ENCODE measurements around the gene TNFRSF1A. TPM values are rescaled to one million over a fixed set of nuclear protein-coding genes. Genes with fewer than 3 reads are reported as not detected.

Gene TNFRSF1A
- total and polyA plus RNA-seq, 2 of the 13 experiments (the other 11 are each of a cell fraction or from before 2014, with no cell fraction given), result 41.5 to 61.2 TPM

DNA sequence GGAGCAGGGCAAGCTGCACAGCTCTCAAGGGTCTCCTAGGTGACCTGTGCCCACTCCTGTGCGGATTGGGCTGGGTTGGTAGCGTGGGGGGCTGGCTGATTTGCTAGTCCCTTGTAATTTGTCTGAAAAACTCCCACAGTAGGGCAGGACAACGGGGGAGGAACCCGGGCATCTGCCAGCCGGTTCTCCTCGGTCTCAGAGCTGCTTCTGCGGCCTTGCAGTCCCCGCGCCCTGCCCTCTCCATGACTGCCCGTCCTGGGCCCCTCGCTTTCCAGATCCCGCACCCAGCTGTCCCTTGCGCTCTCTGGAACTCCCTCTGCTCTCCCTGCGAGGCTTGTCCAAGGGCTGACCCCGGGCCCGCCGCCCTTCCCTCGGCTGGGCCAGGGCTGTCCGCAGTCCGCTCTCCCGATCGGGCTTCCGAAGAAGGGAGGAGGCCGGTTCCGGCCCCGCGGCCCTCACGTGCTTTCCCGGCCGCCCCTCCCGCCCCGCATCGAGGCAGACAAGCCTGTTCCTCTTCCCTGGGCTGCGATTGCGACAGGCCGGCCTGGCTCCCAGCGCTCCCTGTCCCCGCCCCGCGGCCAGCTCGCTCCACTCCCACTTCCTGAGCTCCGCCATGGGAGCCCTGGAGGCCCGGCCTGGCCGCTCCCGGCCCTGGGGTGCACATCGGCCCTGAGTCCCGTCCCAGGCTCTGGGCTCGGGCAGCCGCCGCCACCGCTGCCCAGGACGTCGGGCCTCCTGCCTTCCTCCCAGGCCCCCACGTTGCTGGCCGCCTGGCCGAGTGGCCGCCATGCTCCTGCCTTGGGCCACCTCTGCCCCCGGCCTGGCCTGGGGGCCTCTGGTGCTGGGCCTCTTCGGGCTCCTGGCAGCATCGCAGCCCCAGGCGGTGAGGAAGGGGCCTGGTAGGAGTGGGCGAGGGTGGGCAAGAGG lies 42.0 kb upstream of the TNFRSF1A start, which contains the start of gene LTBR (continued):
- TF ChIP-seq, protein P1, sequence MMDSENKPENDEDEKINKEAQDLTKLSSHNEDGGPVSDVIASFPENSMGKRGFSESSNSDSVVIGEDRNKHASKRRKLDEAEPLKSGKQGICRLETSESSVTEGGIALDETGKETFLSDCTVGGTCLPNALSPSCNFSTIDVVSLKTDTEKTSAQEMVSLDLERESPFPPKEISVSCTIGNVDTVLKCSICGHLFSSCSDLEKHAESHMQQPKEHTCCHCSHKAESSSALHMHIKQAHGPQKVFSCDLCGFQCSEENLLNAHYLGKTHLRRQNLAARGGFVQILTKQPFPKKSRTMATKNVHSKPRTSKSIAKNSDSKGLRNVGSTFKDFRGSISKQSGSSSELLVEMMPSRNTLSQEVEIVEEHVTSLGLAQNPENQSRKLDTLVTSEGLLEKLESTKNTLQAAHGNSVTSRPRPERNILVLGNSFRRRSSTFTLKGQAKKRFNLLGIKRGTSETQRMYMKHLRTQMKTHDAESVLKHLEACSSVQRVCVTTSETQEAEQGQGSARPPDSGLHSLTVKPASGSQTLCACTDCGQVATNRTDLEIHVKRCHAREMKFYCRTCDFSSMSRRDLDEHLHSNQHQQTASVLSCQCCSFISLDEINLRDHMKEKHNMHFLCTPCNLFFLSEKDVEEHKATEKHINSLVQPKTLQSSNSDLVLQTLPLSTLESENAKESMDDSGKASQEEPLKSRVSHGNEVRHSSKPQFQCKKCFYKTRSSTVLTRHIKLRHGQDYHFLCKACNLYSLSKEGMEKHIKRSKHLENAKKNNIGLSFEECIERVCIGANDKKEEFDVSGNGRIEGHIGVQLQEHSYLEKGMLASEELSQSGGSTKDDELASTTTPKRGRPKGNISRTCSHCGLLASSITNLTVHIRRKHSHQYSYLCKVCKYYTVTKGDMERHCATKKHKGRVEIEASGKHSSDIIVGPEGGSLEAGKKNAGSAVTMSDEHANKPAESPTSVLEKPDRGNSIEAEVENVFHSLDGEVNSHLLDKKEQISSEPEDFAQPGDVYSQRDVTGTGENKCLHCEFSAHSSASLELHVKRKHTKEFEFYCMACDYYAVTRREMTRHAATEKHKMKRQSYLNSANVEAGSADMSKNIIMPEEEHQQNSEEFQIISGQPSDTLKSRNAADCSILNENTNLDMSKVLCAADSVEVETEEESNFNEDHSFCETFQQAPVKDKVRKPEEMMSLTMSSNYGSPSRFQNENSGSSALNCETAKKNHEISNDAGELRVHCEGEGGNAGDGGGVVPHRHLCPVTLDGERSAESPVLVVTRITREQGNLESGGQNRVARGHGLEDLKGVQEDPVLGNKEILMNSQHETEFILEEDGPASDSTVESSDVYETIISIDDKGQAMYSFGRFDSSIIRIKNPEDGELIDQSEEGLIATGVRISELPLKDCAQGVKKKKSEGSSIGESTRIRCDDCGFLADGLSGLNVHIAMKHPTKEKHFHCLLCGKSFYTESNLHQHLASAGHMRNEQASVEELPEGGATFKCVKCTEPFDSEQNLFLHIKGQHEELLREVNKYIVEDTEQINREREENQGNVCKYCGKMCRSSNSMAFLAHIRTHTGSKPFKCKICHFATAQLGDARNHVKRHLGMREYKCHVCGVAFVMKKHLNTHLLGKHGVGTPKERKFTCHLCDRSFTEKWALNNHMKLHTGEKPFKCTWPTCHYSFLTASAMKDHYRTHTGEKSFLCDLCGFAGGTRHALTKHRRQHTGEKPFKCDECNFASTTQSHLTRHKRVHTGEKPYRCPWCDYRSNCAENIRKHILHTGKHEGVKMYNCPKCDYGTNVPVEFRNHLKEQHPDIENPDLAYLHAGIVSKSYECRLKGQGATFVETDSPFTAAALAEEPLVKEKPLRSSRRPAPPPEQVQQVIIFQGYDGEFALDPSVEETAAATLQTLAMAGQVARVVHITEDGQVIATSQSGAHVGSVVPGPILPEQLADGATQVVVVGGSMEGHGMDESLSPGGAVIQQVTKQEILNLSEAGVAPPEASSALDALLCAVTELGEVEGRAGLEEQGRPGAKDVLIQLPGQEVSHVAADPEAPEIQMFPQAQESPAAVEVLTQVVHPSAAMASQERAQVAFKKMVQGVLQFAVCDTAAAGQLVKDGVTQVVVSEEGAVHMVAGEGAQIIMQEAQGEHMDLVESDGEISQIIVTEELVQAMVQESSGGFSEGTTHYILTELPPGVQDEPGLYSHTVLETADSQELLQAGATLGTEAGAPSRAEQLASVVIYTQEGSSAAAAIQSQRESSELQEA (CRISPR knock-in tag; IDR thresholded peaks at IDR 0.05; ENCODE audit: not compliant biosample characterization), result peak; percentile 87
- no peak for TF ChIP-seq ZKSCAN1 (IDR thresholded peaks at IDR 0.05; ENCODE audit: low read length)
- TF ChIP-seq ZNF343 (CRISPR knock-in tag; IDR thresholded peaks at IDR 0.05), result peak; percentile 44; the same call in 1 of the 2 replicates
- TF ChIP-seq EZH2 (conservative IDR thresholded peaks at IDR 0.05; ENCODE audit: low read depth, low read length), result no peak
- TF ChIP-seq ZNF678 (CRISPR knock-in tag; IDR thresholded peaks at IDR 0.05), result no peak
- TF ChIP-seq MAFF (IDR thresholded peaks at IDR 0.05; ENCODE audit: low read depth, low read length), result no peak
- TF ChIP-seq HOXA5 (CRISPR knock-in tag; IDR thresholded peaks at IDR 0.05), result peak; percentile 74; the same call in 1 of the 2 replicates
- peak; percentile 92 for TF ChIP-seq ZNF138 (CRISPR knock-in tag; IDR thresholded peaks at IDR 0.05; ENCODE audit: low read depth)
- TF ChIP-seq, protein P2, sequence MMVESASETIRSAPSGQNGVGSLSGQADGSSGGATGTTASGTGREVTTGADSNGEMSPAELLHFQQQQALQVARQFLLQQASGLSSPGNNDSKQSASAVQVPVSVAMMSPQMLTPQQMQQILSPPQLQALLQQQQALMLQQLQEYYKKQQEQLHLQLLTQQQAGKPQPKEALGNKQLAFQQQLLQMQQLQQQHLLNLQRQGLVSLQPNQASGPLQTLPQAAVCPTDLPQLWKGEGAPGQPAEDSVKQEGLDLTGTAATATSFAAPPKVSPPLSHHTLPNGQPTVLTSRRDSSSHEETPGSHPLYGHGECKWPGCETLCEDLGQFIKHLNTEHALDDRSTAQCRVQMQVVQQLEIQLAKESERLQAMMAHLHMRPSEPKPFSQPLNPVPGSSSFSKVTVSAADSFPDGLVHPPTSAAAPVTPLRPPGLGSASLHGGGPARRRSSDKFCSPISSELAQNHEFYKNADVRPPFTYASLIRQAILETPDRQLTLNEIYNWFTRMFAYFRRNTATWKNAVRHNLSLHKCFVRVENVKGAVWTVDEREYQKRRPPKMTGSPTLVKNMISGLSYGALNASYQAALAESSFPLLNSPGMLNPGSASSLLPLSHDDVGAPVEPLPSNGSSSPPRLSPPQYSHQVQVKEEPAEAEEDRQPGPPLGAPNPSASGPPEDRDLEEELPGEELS (CRISPR knock-in tag; IDR thresholded peaks at IDR 0.05), result peak; percentile 54
- peak; percentile 94 for TF ChIP-seq MYC (CRISPR knock-in tag; IDR thresholded peaks at IDR 0.05; ENCODE audit: borderline replicate concordance)
- peak; percentile 79 for TF ChIP-seq TAF1 (CRISPR knock-in tag; IDR thresholded peaks at IDR 0.05)
- no peak for TF ChIP-seq RBM39 (IDR thresholded peaks at IDR 0.05; ENCODE audit: low read depth, low read length, poor library complexity, severe bottlenecking)
- TF ChIP-seq ZMAT3 (CRISPR knock-in tag; conservative IDR thresholded peaks at IDR 0.05), result peak; percentile 94; the same call in 1 of the 2 replicates
- no peak; the same call in 1 of the 2 replicates for TF ChIP-seq PAX8 (CRISPR knock-in tag; IDR thresholded peaks at IDR 0.05; ENCODE audit: borderline replicate concordance)
- TF ChIP-seq ZNF460 (CRISPR knock-in tag; IDR thresholded peaks at IDR 0.05; ENCODE audit: borderline replicate concordance), result peak; percentile 32; the same call in 1 of the 2 replicates
- TF ChIP-seq ZNF383 (CRISPR knock-in tag; IDR thresholded peaks at IDR 0.05; ENCODE audit: borderline replicate concordance), result 0 out of 2 replicates have a peak, but pooled peaks have one; percentile 52
- 0 out of 2 replicates have a peak, but pooled peaks have one; percentile 10 for TF ChIP-seq ZNF839 (CRISPR knock-in tag; IDR thresholded peaks at IDR 0.05; ENCODE audit: borderline replicate concordance)
- TF ChIP-seq FLYWCH1 (CRISPR knock-in tag; IDR thresholded peaks at IDR 0.05), result no peak
- peak; percentile 69; the same call in 1 of the 2 replicates for TF ChIP-seq ZSCAN30 (CRISPR knock-in tag; IDR thresholded peaks at IDR 0.05)
